A549 (cell line): ENCODE results near the gene SPTBN5. TPM values are rescaled to one million over a fixed set of nuclear protein-coding genes. Genes with fewer than 3 reads are reported as not detected.

Source experiments
- ATAC-seq, 2 experiments: fragments of 200-7000 bp in 1 of 2; fragments of >200 bp in 1 of 2; cut with Nextera tagmentation in 1 of 2; cut with Tn5 transposase in 1 of 2; 3 replicates each; pipeline versions ENCODE4 v1.8.0 to v1.9.1; 2018 to 2020; ENCODE audit warnings: mild to moderate bottlenecking in 1 of 2, moderate library complexity in 1 of 2
- CTCF ChIA-PET: fragments of 300-600 bp; sonication (Branson Sonifier 250); formaldehyde crosslinking; extraction: SDS; loops from one replicate; lab custom pipeline; 2021; ENCODE audit warnings: antibody characterized with exemption, inconsistent platforms; lab: Yijun Ruan, JAX
- POLR2A ChIA-PET: fragments of 350-600 bp; formaldehyde crosslinking; extraction: SDS; loops from one replicate; lab custom pipeline; 2021; ENCODE audit warnings: antibody characterized with exemption, inconsistent platforms; lab: Yijun Ruan, JAX
- DNase-seq, 2 experiments: peaks; one replicate each; pipeline versions ENCODE4 v3.0.0 to v3.0.0-alpha.2; 2011 to 2016; ENCODE audit warnings: low read depth in 1 of 2, low spot score in 1 of 2
- FAIRE-seq: peaks from 2 replicates; lab custom pipeline; 2011; peaks lifted over from hg19 to GRCh38; lab: Jason Lieb, UNC
- H3K27ac ChIP-seq, 2 experiments: fragments of >200 bp; sonication (Bioruptor Twin); formaldehyde crosslinking; 3 replicates each; pipeline ENCODE4 v1.5.1; 2016 to 2017
- H3K4me1 ChIP-seq: fragments of >200 bp; sonication (Bioruptor Twin); formaldehyde crosslinking; 3 replicates; pipeline ENCODE4 v1.6.1; 2016
- H3K4me2 ChIP-seq: fragments of >200 bp; sonication (Bioruptor Twin); formaldehyde crosslinking; 3 replicates; pipeline ENCODE4 v1.6.1; 2016
- H3K4me3 ChIP-seq: fragments of >200 bp; sonication (Bioruptor Twin); formaldehyde crosslinking; 3 replicates; pipeline ENCODE4 v1.5.1; 2016
- H3K9me3 ChIP-seq: fragments of >200 bp; sonication (Bioruptor Twin); formaldehyde crosslinking; 3 replicates; pipeline ENCODE4 v1.6.1; 2016
- CBX2 ChIP-seq: fragments of 200-600 bp; sonication (generic); IDR thresholded peaks from 2 replicates; pipeline ENCODE4 v1.6.1; 2016; ENCODE audit warnings: low read depth, mild to moderate bottlenecking, borderline replicate concordance
- CHD4 ChIP-seq: fragments of 200-600 bp; sonication (generic); IDR thresholded peaks from 2 replicates; pipeline ENCODE4 v1.6.1; 2016; ENCODE audit warnings: antibody characterized with exemption, mild to moderate bottlenecking, borderline replicate concordance
- E2F6 ChIP-seq: IDR thresholded peaks from 2 replicates; pipeline ENCODE4 v1.6.1; 2012; ENCODE audit warnings: low read depth, borderline replicate concordance
- EHMT2 ChIP-seq: fragments of 200-600 bp; sonication (generic); IDR thresholded peaks from 2 replicates; pipeline ENCODE4 v1.6.1; 2016; ENCODE audit warnings: antibody characterized with exemption, low read depth, mild to moderate bottlenecking, moderate library complexity
- EP300 ChIP-seq, 2 experiments: fragments of >200 bp; sonication (Bioruptor Twin); formaldehyde crosslinking; IDR thresholded peaks; 2 replicates in 1 of 2; 3 replicates in 1 of 2; pipeline ENCODE4 v1.6.1; 2016 to 2017
- ESRRA ChIP-seq: fragments of 150-350 bp; IDR thresholded peaks from 2 replicates; pipeline ENCODE4 v1.6.1; 2014; ENCODE audit warnings: mild to moderate bottlenecking, low read length, borderline replicate concordance
- FOSB ChIP-seq: fragments of 250-450 bp; sonication (Bioruptor Pico); IDR thresholded peaks from 2 replicates; pipeline ENCODE4 v1.5.0; 2020; ENCODE audit warnings: mild to moderate bottlenecking, moderate library complexity
- FOSL2 ChIP-seq, 2 experiments: fragments of 450-650 bp in 1 of 2; fragments of >200 bp in 1 of 2; sonication (Bioruptor Twin) in 1 of 2; formaldehyde crosslinking; IDR thresholded peaks; 2 replicates each; pipeline versions ENCODE4 v1.5.0 to v1.6.1; 2016 to 2020; ENCODE audit warnings: mild to moderate bottlenecking in 1 of 2, moderate library complexity in 1 of 2
- HDAC2 ChIP-seq: fragments of 200-600 bp; sonication (generic); IDR thresholded peaks from 2 replicates; pipeline ENCODE4 v1.6.1; 2016
- HEYL ChIP-seq: fragments of 250-450 bp; sonication (Bioruptor Pico); IDR thresholded peaks from 2 replicates; pipeline ENCODE4 v1.8.0; 2021; ENCODE audit warnings: mild to moderate bottlenecking, moderate library complexity
- HMGXB4 ChIP-seq: fragments of 250-450 bp; sonication (Bioruptor Pico); IDR thresholded peaks from 2 replicates; pipeline ENCODE4 v1.5.0; 2021; ENCODE audit warnings: mild to moderate bottlenecking, moderate library complexity, borderline replicate concordance
- HOXB13 ChIP-seq: fragments of 250-450 bp; sonication (Bioruptor Pico); IDR thresholded peaks from 2 replicates; pipeline ENCODE4 v1.5.0; 2020; ENCODE audit warnings: low read depth, mild to moderate bottlenecking, moderate library complexity
- JUN ChIP-seq, 2 experiments: fragments of >200 bp; sonication (Bioruptor Twin); formaldehyde crosslinking; IDR thresholded peaks; 2 replicates in 1 of 2; 3 replicates in 1 of 2; pipeline ENCODE4 v1.6.1; 2016 to 2017
- KDM1A ChIP-seq: fragments of 200-600 bp; sonication (generic); IDR thresholded peaks from 2 replicates; pipeline ENCODE4 v1.6.1; 2016; ENCODE audit warnings: low read depth, mild to moderate bottlenecking
- KDM5A ChIP-seq: fragments of 200-600 bp; sonication (generic); IDR thresholded peaks from 2 replicates; pipeline ENCODE4 v1.6.1; 2016; ENCODE audit warnings: antibody characterized with exemption, mild to moderate bottlenecking
- MAZ ChIP-seq: fragments of 150-350 bp; IDR thresholded peaks from 2 replicates; pipeline ENCODE4 v1.6.1; 2014; ENCODE audit warnings: antibody characterized with exemption, low read depth, low read length, borderline replicate concordance
- NPAS2 ChIP-seq: fragments of 250-450 bp; sonication (Bioruptor Pico); IDR thresholded peaks from 2 replicates; pipeline ENCODE4 v1.8.0; 2022; ENCODE audit warnings: mild to moderate bottlenecking, moderate library complexity, borderline replicate concordance
- PBX3 ChIP-seq: IDR thresholded peaks from 2 replicates; pipeline ENCODE4 v1.6.1; 2012
- RAD21 ChIP-seq, 2 experiments: fragments of >200 bp in 1 of 2; sonication (Bioruptor Twin) in 1 of 2; formaldehyde crosslinking in 1 of 2; IDR thresholded peaks in 1 of 2; conservative IDR thresholded peaks in 1 of 2; 2 replicates in 1 of 2; 3 replicates in 1 of 2; pipeline ENCODE4 v1.6.1; 2012 to 2018; ENCODE audit warnings: inconsistent platforms in 1 of 2
- RNF2 ChIP-seq: fragments of 200-600 bp; sonication (generic); IDR thresholded peaks from 2 replicates; pipeline ENCODE4 v1.6.1; 2016; ENCODE audit warnings: low read depth, mild to moderate bottlenecking, antibody characterized with exemption, moderate library complexity, borderline replicate concordance
- SMC3 ChIP-seq: fragments of >200 bp; sonication (Bioruptor Twin); formaldehyde crosslinking; IDR thresholded peaks from 3 replicates; pipeline ENCODE4 v1.6.1; 2018; ENCODE audit warnings: inconsistent platforms
- TP53 ChIP-seq: fragments of 250-450 bp; sonication (Bioruptor Pico); IDR thresholded peaks from 2 replicates; pipeline ENCODE4 v1.5.0; 2021; ENCODE audit warnings: mild to moderate bottlenecking, moderate library complexity
- ZC3H11A ChIP-seq: fragments of 450-650 bp; IDR thresholded peaks from 2 replicates; pipeline ENCODE4 v1.6.1; 2014; ENCODE audit warnings: antibody characterized with exemption, mild to moderate bottlenecking
- ZFP36 ChIP-seq: fragments of 450-650 bp; IDR thresholded peaks from 2 replicates; pipeline ENCODE4 v1.6.1; 2014; ENCODE audit warnings: borderline replicate concordance; ENCODE audit not compliant: partially characterized antibody
- WGBS: methylation state at CpG from one replicate; pipeline ENCODE4 v1.1.6; 2017; ENCODE audit errors: missing lambda C conversion rate; 5-methylcytosine and 5-hydroxymethylcytosine counted together
- polyA plus RNA-seq, 4 experiments: library from polyadenylated mRNA; depleted of rRNA in 3 of 4; stranded (reverse); fragments of >200 nt; fragmentation: RNase III in 1 of 4; extraction: RNeasy Plus Mini Kit Qiagen cat#74134 plus additional on column Dnase treatment in 1 of 4; gene quantifications; 2 replicates in 3 of 4; 3 replicates in 1 of 4; pipeline ENCODE4 v1.2.3, GENCODE V29; 2011 to 2017

Gene SPTBN5
- polyA plus RNA-seq, 2 of the 4 experiments (the other 2 are of a cell fraction), result 0.05 to 0.17 TPM

GRCh38 chr15:41915255-41915994 lies 21.6 kb upstream of the SPTBN5 start:
- WGBS, result 82% methylated on average over 6 of the region's 6 CpGs
- CTCF ChIA-PET, result interaction anchor here (0.6 to 3.5 kb wide), 4 partner anchors 9 to 312 kb away, joined by 3 to 18 read pairs (median 6); partner anchors contain the start of gene EHD4
- Histone ChIP-seq H3K4me1 (peaks cover 17% of the 10 kb centered on the region), H3K4me3 (no peak overlapping the region), H3K4me2 (no peak overlapping the region), H3K9me3 (no peaks in the 10 kb centered on the region), H3K27ac (no peak overlapping the region)
- FAIRE-seq (no peak), DNase-seq (no peak), ATAC-seq (no peak)
- TF ChIP-seq SMC3, result no peak
- TF ChIP-seq PBX3, result no peak
- no peak for TF ChIP-seq CHD4
- no peak for TF ChIP-seq HOXB13
- TF ChIP-seq HMGXB4 (CRISPR knock-in tag), result no peak
- no peak for TF ChIP-seq NPAS2 (CRISPR knock-in tag)
- TF ChIP-seq RAD21 (conservative IDR thresholded peaks at IDR 0.05 in 1 of 2, IDR thresholded peaks at IDR 0.05 in 1 of 2), result no peak
- no peak for TF ChIP-seq RNF2
- no peak for TF ChIP-seq KDM5A
- no peak for TF ChIP-seq ZFP36
- TF ChIP-seq HDAC2, result no peak
- no peak for TF ChIP-seq KDM1A
- TF ChIP-seq CBX2, result no peak
- TF ChIP-seq FOSB, result no peak
- TF ChIP-seq MAZ, result no peak
- POLR2A ChIA-PET, result no interaction called here

- TF ChIP-seq ESRRA, result no peak
- TF ChIP-seq CBX2, result no peak
- no peak for TF ChIP-seq PBX3
- TF ChIP-seq, all 56 proteins: peak for 0
- 94% methylated on average over 5 of the region's 5 CpGs for WGBS
- no peaks in the 10 kb centered on the region for H3K9me3 ChIP-seq
- H3K27ac ChIP-seq, result no peak overlapping the region
- no peak overlapping the region for H3K4me3 ChIP-seq
- H3K4me2 ChIP-seq, result no peak overlapping the region
- H3K4me1 ChIP-seq, result peaks cover 11% of the 10 kb centered on the region; the same call in 2 of the 3 replicates
- no peak for FAIRE-seq
- ChIA-PET POLR2A (no interaction called here), CTCF (interaction anchor here (3.5 kb wide), 1 partner anchor 10 kb away, joined by 18 read pairs; no protein-coding TSS in a partner anchor)
- no peak for ATAC-seq
- DNase-seq, result no peak
Measured at GRCh38 chr15:41914411-41914810, 20.6 kb upstream of the SPTBN5 start.

- FAIRE-seq (no peak), ATAC-seq (no peak), DNase-seq (no peak)
- CTCF ChIA-PET, result interaction anchor here (1.3 to 1.7 kb wide), 2 partner anchors 10 to 36 kb away, joined by 3 to 4 read pairs; no protein-coding TSS in a partner anchor
- POLR2A ChIA-PET, result no interaction called here
- Histone ChIP-seq H3K4me3 (no peak overlapping the region), H3K4me2 (no peak overlapping the region), H3K4me1 (peaks cover 11% of the 10 kb centered on the region; the same call in 2 of the 3 replicates), H3K27ac (no peak overlapping the region), H3K9me3 (no peaks in the 10 kb centered on the region)
- 64% methylated on average over 3 of the region's 3 CpGs for WGBS
- TF ChIP-seq TP53 (CRISPR knock-in tag), result no peak
- no peak for TF ChIP-seq EHMT2
- TF ChIP-seq KDM1A, result no peak
- TF ChIP-seq EP300 (IDR thresholded peaks at IDR 0.05), result no peak
- no peak for TF ChIP-seq HMGXB4 (CRISPR knock-in tag)
- TF ChIP-seq KDM5A, result no peak
- TF ChIP-seq HEYL (CRISPR knock-in tag), result no peak
- no peak for TF ChIP-seq JUN (IDR thresholded peaks at IDR 0.05)
- no peak for TF ChIP-seq FOSL2 (IDR thresholded peaks at IDR 0.05)
- TF ChIP-seq FOSL2 (CRISPR knock-in tag; IDR thresholded peaks at IDR 0.05), result no peak
- no peak for TF ChIP-seq E2F6
- TF ChIP-seq ZC3H11A, result no peak
- no peak for TF ChIP-seq PBX3
Measured at GRCh38 chr15:41913256-41913655, 19.4 kb upstream of the SPTBN5 start.
